ENCODE measurements around the gene PAOX. TPM values are rescaled to one million over a fixed set of nuclear protein-coding genes. Genes with fewer than 3 reads are reported as not detected.

PAOX gene
- total and polyA plus RNA-seq, 2 of the 13 experiments (the other 11 are each of a cell fraction or from before 2014, with no cell fraction given), result 0.49 to 0.77 TPM

DNA sequence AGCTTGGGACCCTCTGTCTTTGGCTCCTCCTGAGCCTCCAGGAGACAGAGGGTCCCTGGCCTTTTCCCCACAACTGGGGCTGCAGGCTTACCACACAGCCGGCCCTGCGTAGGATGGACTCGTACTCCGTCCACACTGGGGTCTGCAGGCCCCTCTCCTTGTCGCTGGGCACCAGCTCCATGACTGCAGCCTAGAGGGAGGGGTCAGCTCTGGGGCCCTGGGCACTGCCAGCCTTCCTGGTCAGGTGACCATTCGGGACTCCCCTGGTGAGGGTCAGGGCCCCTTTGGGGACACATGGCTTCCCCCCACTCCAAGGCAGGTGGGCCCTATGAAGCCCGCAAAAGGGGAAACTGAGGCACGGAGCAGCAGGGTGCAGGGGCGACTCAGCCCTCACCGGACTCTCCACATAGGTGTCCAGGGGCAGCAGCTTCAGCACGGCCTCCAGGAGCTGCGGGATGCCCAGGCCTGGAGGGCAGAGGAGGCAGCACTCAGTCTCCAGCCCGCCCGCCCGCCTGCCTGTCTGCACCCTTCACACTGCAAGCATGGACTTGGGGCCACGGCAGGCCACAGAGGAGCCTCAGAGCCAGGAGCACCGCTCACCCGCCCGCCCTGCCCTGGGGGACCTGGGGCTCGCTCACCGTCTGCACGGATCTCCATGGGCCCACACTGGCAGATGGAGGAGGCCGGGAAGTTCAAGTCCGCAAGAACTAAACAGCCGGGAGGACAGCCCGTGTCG, 22.3 kb upstream of the PAOX start (continued):
- TF ChIP-seq ZNF674 (CRISPR knock-in tag; IDR thresholded peaks at IDR 0.05; ENCODE audit: low read depth), result no peak
- no peak for TF ChIP-seq FOXK1 (CRISPR knock-in tag; IDR thresholded peaks at IDR 0.05; ENCODE audit: borderline replicate concordance, low read depth)
- no peak for TF ChIP-seq GABPA (IDR thresholded peaks at IDR 0.05; ENCODE audit: low read depth, low read length)
- no peak for TF ChIP-seq GABPA (CRISPR knock-in tag; IDR thresholded peaks at IDR 0.05; ENCODE audit: low read depth)
- TF ChIP-seq ZNF839 (CRISPR knock-in tag; IDR thresholded peaks at IDR 0.05; ENCODE audit: borderline replicate concordance), result no peak
- no peak for TF ChIP-seq MTA3 (CRISPR knock-in tag; IDR thresholded peaks at IDR 0.05)
- TF ChIP-seq RORA (CRISPR knock-in tag; IDR thresholded peaks at IDR 0.05), result no peak
- no peak for TF ChIP-seq SOX6 (IDR thresholded peaks at IDR 0.05)
- peak; percentile 24; the same call in 1 of the 2 replicates for TF ChIP-seq SOX6 (CRISPR knock-in tag; IDR thresholded peaks at IDR 0.05)
- TF ChIP-seq, protein P1, sequence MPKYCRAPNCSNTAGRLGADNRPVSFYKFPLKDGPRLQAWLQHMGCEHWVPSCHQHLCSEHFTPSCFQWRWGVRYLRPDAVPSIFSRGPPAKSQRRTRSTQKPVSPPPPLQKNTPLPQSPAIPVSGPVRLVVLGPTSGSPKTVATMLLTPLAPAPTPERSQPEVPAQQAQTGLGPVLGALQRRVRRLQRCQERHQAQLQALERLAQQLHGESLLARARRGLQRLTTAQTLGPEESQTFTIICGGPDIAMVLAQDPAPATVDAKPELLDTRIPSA (CRISPR knock-in tag; IDR thresholded peaks at IDR 0.05; ENCODE audit: borderline replicate concordance), result no peak
- 0 out of 2 replicates have a peak, but pooled peaks have one; percentile 4 for TF ChIP-seq ZBTB20 (CRISPR knock-in tag; IDR thresholded peaks at IDR 0.05; ENCODE audit: borderline replicate concordance, low read depth)
- TF ChIP-seq ZNF451 (CRISPR knock-in tag; IDR thresholded peaks at IDR 0.05), result no peak
- peak; percentile 61; the same call in 1 of the 2 replicates for TF ChIP-seq ZNF20 (CRISPR knock-in tag; IDR thresholded peaks at IDR 0.05)
- TF ChIP-seq SMARCE1 (IDR thresholded peaks at IDR 0.05; ENCODE audit: borderline replicate concordance), result no peak
- TF ChIP-seq SNAI1 (CRISPR knock-in tag; IDR thresholded peaks at IDR 0.05; ENCODE audit: borderline replicate concordance), result 0 out of 2 replicates have a peak, but pooled peaks have one; percentile 37
- TF ChIP-seq SAFB2 (CRISPR knock-in tag; IDR thresholded peaks at IDR 0.05; ENCODE audit: borderline replicate concordance, low read depth), result no peak
- TF ChIP-seq ZNF510 (CRISPR knock-in tag; IDR thresholded peaks at IDR 0.05; ENCODE audit: low read depth), result no peak
- TF ChIP-seq, protein P2, sequence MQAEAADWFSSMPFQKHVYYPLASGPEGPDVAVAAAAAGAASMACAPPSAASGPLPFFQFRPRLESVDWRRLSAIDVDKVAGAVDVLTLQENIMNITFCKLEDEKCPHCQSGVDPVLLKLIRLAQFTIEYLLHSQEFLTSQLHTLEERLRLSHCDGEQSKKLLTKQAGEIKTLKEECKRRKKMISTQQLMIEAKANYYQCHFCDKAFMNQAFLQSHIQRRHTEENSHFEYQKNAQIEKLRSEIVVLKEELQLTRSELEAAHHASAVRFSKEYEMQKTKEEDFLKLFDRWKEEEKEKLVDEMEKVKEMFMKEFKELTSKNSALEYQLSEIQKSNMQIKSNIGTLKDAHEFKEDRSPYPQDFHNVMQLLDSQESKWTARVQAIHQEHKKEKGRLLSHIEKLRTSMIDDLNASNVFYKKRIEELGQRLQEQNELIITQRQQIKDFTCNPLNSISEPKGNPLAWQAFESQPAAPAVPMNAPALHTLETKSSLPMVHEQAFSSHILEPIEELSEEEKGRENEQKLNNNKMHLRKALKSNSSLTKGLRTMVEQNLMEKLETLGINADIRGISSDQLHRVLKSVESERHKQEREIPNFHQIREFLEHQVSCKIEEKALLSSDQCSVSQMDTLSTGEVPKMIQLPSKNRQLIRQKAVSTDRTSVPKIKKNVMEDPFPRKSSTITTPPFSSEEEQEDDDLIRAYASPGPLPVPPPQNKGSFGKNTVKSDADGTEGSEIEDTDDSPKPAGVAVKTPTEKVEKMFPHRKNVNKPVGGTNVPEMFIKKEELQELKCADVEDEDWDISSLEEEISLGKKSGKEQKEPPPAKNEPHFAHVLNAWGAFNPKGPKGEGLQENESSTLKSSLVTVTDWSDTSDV (CRISPR knock-in tag; IDR thresholded peaks at IDR 0.05), result no peak
- TF ChIP-seq KDM5A (IDR thresholded peaks at IDR 0.05; ENCODE audit: borderline replicate concordance, low read length), result no peak
- no peak for TF ChIP-seq CCDC6 (CRISPR knock-in tag; IDR thresholded peaks at IDR 0.05)
- TF ChIP-seq ZNF557 (CRISPR knock-in tag; IDR thresholded peaks at IDR 0.05), result no peak
- TF ChIP-seq NFRKB (IDR thresholded peaks at IDR 0.05), result no peak
- no peak for TF ChIP-seq SYNCRIP (IDR thresholded peaks at IDR 0.05; ENCODE audit: insufficient read depth, low read depth, low read length)
- no peak for TF ChIP-seq HOXD1 (CRISPR knock-in tag; IDR thresholded peaks at IDR 0.05)
- TF ChIP-seq, protein P3, sequence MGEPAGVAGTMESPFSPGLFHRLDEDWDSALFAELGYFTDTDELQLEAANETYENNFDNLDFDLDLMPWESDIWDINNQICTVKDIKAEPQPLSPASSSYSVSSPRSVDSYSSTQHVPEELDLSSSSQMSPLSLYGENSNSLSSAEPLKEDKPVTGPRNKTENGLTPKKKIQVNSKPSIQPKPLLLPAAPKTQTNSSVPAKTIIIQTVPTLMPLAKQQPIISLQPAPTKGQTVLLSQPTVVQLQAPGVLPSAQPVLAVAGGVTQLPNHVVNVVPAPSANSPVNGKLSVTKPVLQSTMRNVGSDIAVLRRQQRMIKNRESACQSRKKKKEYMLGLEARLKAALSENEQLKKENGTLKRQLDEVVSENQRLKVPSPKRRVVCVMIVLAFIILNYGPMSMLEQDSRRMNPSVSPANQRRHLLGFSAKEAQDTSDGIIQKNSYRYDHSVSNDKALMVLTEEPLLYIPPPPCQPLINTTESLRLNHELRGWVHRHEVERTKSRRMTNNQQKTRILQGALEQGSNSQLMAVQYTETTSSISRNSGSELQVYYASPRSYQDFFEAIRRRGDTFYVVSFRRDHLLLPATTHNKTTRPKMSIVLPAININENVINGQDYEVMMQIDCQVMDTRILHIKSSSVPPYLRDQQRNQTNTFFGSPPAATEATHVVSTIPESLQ (CRISPR knock-in tag; conservative IDR thresholded peaks at IDR 0.05), result no peak
- TF ChIP-seq PHF20 (CRISPR knock-in tag; IDR thresholded peaks at IDR 0.05), result no peak
- no peak for TF ChIP-seq ZNF335 (CRISPR knock-in tag; IDR thresholded peaks at IDR 0.05)
- TF ChIP-seq NKX3-1 (CRISPR knock-in tag; IDR thresholded peaks at IDR 0.05), result no peak

All from HepG2 (cell line).